Ascending aorta (tissue), 2 donors: ENCODE data around the gene SLFN12L. TPM values are rescaled to one million over a fixed set of nuclear protein-coding genes. Genes with fewer than 3 reads are reported as not detected.
"Not testable (repeated sequence)": the region's sequence is repeated elsewhere in the genome, so short reads cannot be mapped to it uniquely, and the experiment has no call there.

Experiments
- DNase-seq, 2 donors: peaks; one replicate each; pipeline ENCODE4 v3.0.0-alpha.2; 2019; ENCODE audit warnings: low spot score in 2 of 2
- H3K27ac ChIP-seq, 2 donors: fragments of 200-600 bp; sonication (generic); one replicate each; pipeline ENCODE4 v1.5.1; 2016 to 2017; ENCODE audit warnings: mild to moderate bottlenecking in 1 of 2
- H3K27me3 ChIP-seq: fragments of 200-600 bp; sonication (generic); one replicate; pipeline ENCODE4 v1.5.1; 2017
- H3K36me3 ChIP-seq, 2 donors: fragments of 200-600 bp; sonication (generic); one replicate each; pipeline ENCODE4 v1.5.1; 2016
- H3K4me1 ChIP-seq, 2 donors: fragments of 200-600 bp; sonication (generic); one replicate each; pipeline ENCODE4 v1.5.1; 2016 to 2017; ENCODE audit warnings: mild to moderate bottlenecking in 1 of 2
- H3K4me3 ChIP-seq, 2 donors: fragments of 200-600 bp; sonication (generic); one replicate each; pipeline ENCODE4 v1.5.1; 2016 to 2017; ENCODE audit warnings: mild to moderate bottlenecking in 1 of 2
- H3K9me3 ChIP-seq, 2 donors: fragments of 200-600 bp; sonication (generic); one replicate each; pipeline ENCODE4 v1.5.1; 2016
- CTCF ChIP-seq, 3 experiments: fragments of 200-600 bp in 2 of 3; fragments of 450-650 bp in 1 of 3; sonication (generic) in 2 of 3; IDR thresholded peaks; one replicate each; pipeline ENCODE4 v1.5.1; 2016 to 2019; ENCODE audit warnings: antibody characterized with exemption in 3 of 3, mild to moderate bottlenecking in 1 of 3, moderate library complexity in 1 of 3
- intact Hi-C: fragments of 100-400 bp; cut with DNase I; formaldehyde crosslinking; loops from one replicate; pipeline ENCODE4 v1.15.1; 2023
- total RNA-seq: library from RNA; depleted of rRNA; stranded (reverse); fragments of >200 nt; gene quantifications from one replicate; pipeline ENCODE4 v1.1.0, GENCODE V29; 2016

Gene SLFN12L
- total RNA-seq, 1 donor from 2014 or later = not detected

- intact Hi-C loops = no loop called here
- no peaks in the 10 kb centered on the region for H3K27me3 ChIP-seq
- no peak overlapping the region for H3K4me3 ChIP-seq
- no peak for TF ChIP-seq CTCF (IDR thresholded peaks at IDR 0.05)
- no peak for DNase-seq
- H3K4me1 ChIP-seq = peaks cover 0 to 2% of the 10 kb centered on the region in 2 donors
- H3K36me3 ChIP-seq = no peaks in the 10 kb centered on the region
- no peak overlapping the region for H3K27ac ChIP-seq
- no peaks in the 10 kb centered on the region for H3K9me3 ChIP-seq
These were observed 5.5 kb upstream of the SLFN12L start for GRCh38 chr17:35542990-35543389.

- Histone ChIP-seq H3K4me3 (peak overlapping the region in 1 of 2 donors; percentile 51), H3K27me3 (no peaks in the 10 kb centered on the region), H3K27ac (peak overlapping the region in 1 of 2 donors; percentile 38), H3K36me3 (no peaks in the 10 kb centered on the region), H3K9me3 (no peaks in the 10 kb centered on the region), H3K4me1 (peaks cover 0 to 2% of the 10 kb centered on the region in 2 donors)
- intact Hi-C loops = no loop called here
- no peak for DNase-seq
- no peak for TF ChIP-seq CTCF (IDR thresholded peaks at IDR 0.05)
These were observed 4.0 kb upstream of the SLFN12L start for GRCh38 chr17:35541434-35541833.

- H3K36me3 ChIP-seq = no peaks in the 10 kb centered on the region
- no peaks in the 10 kb centered on the region for H3K9me3 ChIP-seq
- peak overlapping the region; percentile 12 to 38 for H3K27ac ChIP-seq
- H3K4me1 ChIP-seq = peaks cover 0 to 2% of the 10 kb centered on the region in 2 donors
- no peaks in the 10 kb centered on the region for H3K27me3 ChIP-seq
- H3K4me3 ChIP-seq = peak overlapping the region; percentile 23 to 51
- intact Hi-C loops = no loop called here
- peak in 1 of 2 donors; percentile 74 for DNase-seq
- no peak for TF ChIP-seq CTCF (IDR thresholded peaks at IDR 0.05)
These were observed 3.3 kb upstream of the SLFN12L start for GRCh38 chr17:35540589-35541404.

- Histone ChIP-seq H3K27me3 (no peaks in the 10 kb centered on the region), H3K4me1 (peaks cover 0 to 2% of the 10 kb centered on the region in 2 donors), H3K9me3 (no peaks in the 10 kb centered on the region), H3K36me3 (no peaks in the 10 kb centered on the region), H3K4me3 (no peak overlapping the region), H3K27ac (no peak overlapping the region)
- no peak for TF ChIP-seq CTCF (IDR thresholded peaks at IDR 0.05)
- intact Hi-C loops = loop anchor here (2.0 to 10.0 kb wide), 2 partner anchors 225 to 365 kb away; no protein-coding TSS in a partner anchor
- DNase-seq = no peak
These were observed 2.2 kb upstream of the SLFN12L start for GRCh38 chr17:35539659-35540026.

GRCh38 chr17:35536664-35537171 is 760 bp downstream of the SLFN12L start:
- no peak for DNase-seq
- intact Hi-C loops = loop anchor here (10.0 kb wide), 1 partner anchor 362 kb away; no protein-coding TSS in a partner anchor
- Histone ChIP-seq H3K4me1 (peaks cover 0 to 2% of the 10 kb centered on the region in 2 donors), H3K27ac (peak overlapping the region in 1 of 2 donors; percentile 0), H3K27me3 (no peaks in the 10 kb centered on the region), H3K4me3 (no peak overlapping the region), H3K9me3 (no peaks in the 10 kb centered on the region), H3K36me3 (no peaks in the 10 kb centered on the region)
- no peak for TF ChIP-seq CTCF (IDR thresholded peaks at IDR 0.05)

GRCh38 chr17:35535406-35535805 is 2.1 kb downstream of the SLFN12L start:
- not testable (repeated sequence) for H3K36me3 ChIP-seq, H3K4me1 ChIP-seq, DNase-seq, H3K9me3 ChIP-seq, H3K27me3 ChIP-seq, H3K27ac ChIP-seq
- intact Hi-C loops = loop anchor here (10.0 kb wide), 1 partner anchor 361 kb away; no protein-coding TSS in a partner anchor
- peak overlapping the region in 1 of 2 donors; percentile 15 for H3K4me3 ChIP-seq
